ENCODE results near the gene KCNG2. TPM values are rescaled to one million over a fixed set of nuclear protein-coding genes. Genes with fewer than 3 reads are reported as not detected.

The KCNG2 gene
- total and polyA plus RNA-seq, 2 of the 8 experiments (the other 6 are each of a cell fraction or from before 2014, with no cell fraction given), result 0.19 to 0.74 TPM

GRCh38 chr18:79917853-79918614 lies 120.3 kb downstream of the KCNG2 start:
- H2BK120ac ChIP-seq (replicated peaks; ENCODE audit: low read depth, low read length), result no peak overlapping the region
- no peak overlapping the region for H4K8ac ChIP-seq (ENCODE audit: extremely low read depth, insufficient read depth, low read length)
- H3K79me2 ChIP-seq (ENCODE audit: control insufficient read depth in 1 of 2, insufficient read depth in 2 of 2, low read length in 2 of 2), result no peaks in the 10 kb centered on the region
- no peaks in the 10 kb centered on the region for H3K79me1 ChIP-seq (ENCODE audit: low read depth, low read length)
- H2AK5ac ChIP-seq (ENCODE audit: low read depth, low read length), result no peak overlapping the region
- 89% methylated on average over 16 of the region's 25 CpGs; no CpG with 5 or more reads in 1 of the 2 experiments for WGBS, 2 experiments (ENCODE audit: extremely low coverage in 1 of 2, insufficient coverage in 1 of 2, insufficient read length in 1 of 2, insufficient replicate concordance in 2 of 2, low coverage in 1 of 2, low lambda C conversion rate in 2 of 2, missing lambda C conversion rate in 1 of 2)
- H3K27ac ChIP-seq (ENCODE audit: low read depth, low read length), result no peak overlapping the region
- no peak overlapping the region for H3K9ac ChIP-seq (replicated peaks in 1 of 4; ENCODE audit: extremely low read depth in 1 of 4, low read depth in 3 of 4, low read length in 3 of 4)
- H3K4me3 ChIP-seq (ENCODE audit: extremely low read depth in 1 of 4, insufficient read depth in 2 of 4, low read depth in 3 of 4, low read length in 4 of 4), result no peak overlapping the region
- H3K9me3 ChIP-seq (ENCODE audit: insufficient read depth in 2 of 2, low read depth in 1 of 2, low read length in 1 of 2), result no peaks in the 10 kb centered on the region
- H3K14ac ChIP-seq (ENCODE audit: insufficient read length), result no peak overlapping the region
- H3K18ac ChIP-seq (ENCODE audit: extremely low read depth, low read length), result no peak overlapping the region
- H2BK20ac ChIP-seq (ENCODE audit: low read length), result no peak overlapping the region
- H3K23me2 ChIP-seq (ENCODE audit: low read depth, low read length), result peaks cover 3% of the 10 kb centered on the region; the same call in 1 of the 2 replicates
- H2BK15ac ChIP-seq (ENCODE audit: low read length), result no peak overlapping the region
- H3K4me2 ChIP-seq (ENCODE audit: insufficient read depth in 1 of 2, low read depth in 2 of 2, low read length in 2 of 2), result no peak overlapping the region
- H3K4ac ChIP-seq (replicated peaks; ENCODE audit: insufficient read length, low read depth, low read length), result no peak overlapping the region
- no peak for FAIRE-seq
- H3K56ac ChIP-seq (replicated peaks; ENCODE audit: insufficient read length, low read depth, low read length), result no peak overlapping the region
- H2BK5ac ChIP-seq (ENCODE audit: low read depth, low read length), result no peak overlapping the region
- no peaks in the 10 kb centered on the region for H4K20me1 ChIP-seq (replicated peaks in 1 of 2; ENCODE audit: control insufficient read depth in 1 of 2, insufficient read depth in 2 of 2, low read length in 2 of 2)
- ChIA-PET POLR2A (ENCODE audit: partially characterized antibody) (no interaction called here), CTCF (ENCODE audit: partially characterized antibody) (no interaction called here)
- H4K91ac ChIP-seq (replicated peaks; ENCODE audit: insufficient read length, low read length), result no peak overlapping the region
- no peak overlapping the region for H2BK12ac ChIP-seq (ENCODE audit: low read depth, low read length)
- no peaks in the 10 kb centered on the region for H3K27me3 ChIP-seq (replicated peaks in 1 of 4; ENCODE audit: control insufficient read depth in 3 of 4, extremely low read depth in 1 of 4, insufficient read depth in 3 of 4, low read length in 3 of 4)
- TF ChIP-seq NRF1 (IDR thresholded peaks at IDR 0.05; ENCODE audit: low read depth, low read length), result no peak
- no peak for TF ChIP-seq CTCF (IDR thresholded peaks at IDR 0.05; ENCODE audit: control extremely low read depth in 1 of 3, insufficient read depth in 1 of 3, low read depth in 1 of 3, low read length in 3 of 3)
- no peak for TF ChIP-seq RNF2 (IDR thresholded peaks at IDR 0.05; ENCODE audit: borderline replicate concordance, low read depth, low read length, missing control alignments, poor library complexity, severe bottlenecking)
- TF ChIP-seq CHD1 (IDR thresholded peaks at IDR 0.05; ENCODE audit: low read depth, low read length), result no peak
- no peak for TF ChIP-seq SRF (IDR thresholded peaks at IDR 0.05; ENCODE audit: low read depth, low read length)
- TF ChIP-seq MAX (IDR thresholded peaks at IDR 0.05), result no peak
- no peak for TF ChIP-seq SUZ12 (IDR thresholded peaks at IDR 0.05; ENCODE audit: low read length)
- no peak for TF ChIP-seq EP300 (IDR thresholded peaks at IDR 0.05; ENCODE audit: borderline replicate concordance in 1 of 2, low read depth in 2 of 2, low read length in 2 of 2)
- H3K23ac ChIP-seq (ENCODE audit: insufficient read length), result no peak overlapping the region
- no peak for DNase-seq (ENCODE audit: low read depth in 1 of 2, low spot score in 2 of 2)
- H3K36me3 ChIP-seq (ENCODE audit: control insufficient read depth in 2 of 4, insufficient read depth in 4 of 4, low read length in 3 of 4), result no peaks in the 10 kb centered on the region
- H4K5ac ChIP-seq (ENCODE audit: insufficient read length, low read depth, low read length), result no peak overlapping the region
- H3K4me1 ChIP-seq (replicated peaks in 1 of 4; ENCODE audit: control insufficient read depth in 3 of 4, insufficient read depth in 4 of 4, low read length in 3 of 4), result peaks cover 0 to 8% (median 2%) of the 10 kb centered on the region in 4 experiments; a peak in 3 of 7 replicates
- no peak overlapping the region for H2AFZ ChIP-seq (ENCODE audit: low read length)

Measured in H1 (cell line).